GM12878 (cell line): ENCODE measurements around the gene TNFRSF14. TPM values are rescaled to one million over a fixed set of nuclear protein-coding genes. Genes with fewer than 3 reads are reported as not detected.
A peak's percentile ranks its signal among the peaks of the same experiment; 100 is the strongest.

Experiments
- ATAC-seq: fragments of 200-7000 bp; cut with Tn5 transposase; 3 replicates; pipeline ENCODE4 v1.9.1; 2020; ENCODE audit warnings: mild to moderate bottlenecking, moderate library complexity
- BruUV-seq: library from RNA; stranded (reverse); fragments of 400-500 nt; replicated peaks from 2 replicates; lab custom pipeline; 2021; lab: Mats Ljungman, UMichigan
- CTCF ChIA-PET: fragments of 300-600 bp; sonication (Branson Sonifier 250); formaldehyde crosslinking; extraction: SDS; loops from one replicate; lab custom pipeline; 2021; ENCODE audit warnings: inconsistent platforms; lab: Yijun Ruan, JAX
- POLR2A ChIA-PET: fragments of 350-600 bp; formaldehyde crosslinking; extraction: SDS; loops from one replicate; lab custom pipeline; 2021; ENCODE audit warnings: inconsistent platforms; lab: Charles Lee
- RAD21 ChIA-PET: fragments of 300-600 bp; sonication (Branson Sonifier 250); formaldehyde crosslinking; loops from one replicate; lab custom pipeline; 2023; ENCODE audit warnings: antibody characterized with exemption; ENCODE audit not compliant: unreplicated experiment; lab: Charles Lee
- SMC1A ChIA-PET: fragments of 300-600 bp; sonication (Branson Sonifier 250); formaldehyde crosslinking; loops from one replicate; lab custom pipeline; 2023; ENCODE audit not compliant: unreplicated experiment, uncharacterized antibody; lab: Charles Lee
- DNase-seq: peaks from one replicate; pipeline ENCODE4 v3.0.0-alpha.2; 2011; ENCODE audit warnings: low read depth, low spot score
- FAIRE-seq: peaks from 3 replicates; lab custom pipeline; 2011; peaks lifted over from hg19 to GRCh38; lab: Jason Lieb, UNC
- H2AFZ ChIP-seq: 2 replicates; pipeline ENCODE4 v1.6.0; 2011; ENCODE audit warnings: low read depth, low read length, control low read depth; ENCODE audit not compliant: control insufficient read depth
- H3K27ac ChIP-seq: 2 replicates; pipeline ENCODE4 v1.5.1; 2011; ENCODE audit warnings: control low read depth; ENCODE audit not compliant: control insufficient read depth, insufficient read depth
- H3K27me3 ChIP-seq, 2 experiments: replicated peaks in 1 of 2; 2 replicates each; pipeline versions ENCODE4 v1.6.0 to v1.6.1; 2011; ENCODE audit warnings: low read length in 1 of 2; ENCODE audit not compliant: control insufficient read depth in 2 of 2, insufficient read depth in 2 of 2
- H3K36me3 ChIP-seq, 2 experiments: 2 replicates each; pipeline ENCODE4 v1.5.1; 2011; ENCODE audit warnings: low read length in 1 of 2; ENCODE audit not compliant: control insufficient read depth in 2 of 2, insufficient read depth in 2 of 2
- H3K4me1 ChIP-seq: 2 replicates; pipeline ENCODE4 v1.6.1; 2011; ENCODE audit warnings: mild to moderate bottlenecking, low read length, moderate library complexity, mixed read lengths; ENCODE audit not compliant: control insufficient read depth, insufficient read depth
- H3K4me2 ChIP-seq: 2 replicates; pipeline ENCODE4 v1.6.0; 2011; ENCODE audit warnings: control low read depth; ENCODE audit not compliant: control insufficient read depth, insufficient read depth
- H3K4me3 ChIP-seq: fragments of 200-600 bp; sonication (generic); 2 replicates; pipeline ENCODE4 v1.5.1; 2016
- H3K79me2 ChIP-seq: 2 replicates; pipeline ENCODE4 v1.6.0; 2011; ENCODE audit warnings: low read length; ENCODE audit not compliant: control insufficient read depth, insufficient read depth
- H3K9ac ChIP-seq: 2 replicates; pipeline ENCODE4 v1.8.0; 2011; ENCODE audit warnings: low read length, control low read depth, mixed read lengths; ENCODE audit not compliant: control insufficient read depth, insufficient read depth
- H3K9me3 ChIP-seq: replicated peaks from 3 replicates; pipeline ENCODE4 v1.5.1; 2011; ENCODE audit warnings: mild to moderate bottlenecking, low read length; ENCODE audit not compliant: control insufficient read depth, insufficient read depth
- H4K20me1 ChIP-seq: 2 replicates; pipeline ENCODE4 v1.6.0; 2011; ENCODE audit not compliant: control insufficient read depth, insufficient read depth
- BHLHE40 ChIP-seq, 2 experiments: fragments of 450-650 bp in 1 of 2; IDR thresholded peaks; 2 replicates each; pipeline ENCODE4 v1.6.1; 2011 to 2017; ENCODE audit warnings: low read depth in 2 of 2, borderline replicate concordance in 1 of 2, improper control_type of control experiment in 1 of 2, low read length in 1 of 2, mild to moderate bottlenecking in 1 of 2
- CTCF ChIP-seq, 3 experiments: IDR thresholded peaks in 2 of 3; conservative IDR thresholded peaks in 1 of 3; 2 replicates each; pipeline ENCODE4 v1.5.1; 2011; ENCODE audit warnings: low read depth in 3 of 3, low read length in 3 of 3, mild to moderate bottlenecking in 3 of 3, control low read depth in 2 of 3, moderate library complexity in 2 of 3, inconsistent platforms in 1 of 3, mixed read lengths in 1 of 3; ENCODE audit not compliant: control insufficient read depth in 2 of 3, insufficient read depth in 1 of 3; ENCODE audit errors: extremely low read depth in 1 of 3
- ETV6 ChIP-seq, 2 experiments: fragments of 450-650 bp in 1 of 2; IDR thresholded peaks in 1 of 2; conservative IDR thresholded peaks in 1 of 2; 2 replicates each; pipeline ENCODE4 v1.6.1; 2014; ENCODE audit warnings: antibody characterized with exemption in 1 of 2, borderline replicate concordance in 1 of 2, low read depth in 1 of 2, mild to moderate bottlenecking in 1 of 2, moderate library complexity in 1 of 2
- NFIC ChIP-seq: IDR thresholded peaks from 2 replicates; pipeline ENCODE4 v1.6.1; 2012; ENCODE audit warnings: low read depth, mild to moderate bottlenecking, inconsistent platforms, low read length, moderate library complexity
- NR2C2 ChIP-seq: IDR thresholded peaks from 2 replicates; pipeline ENCODE4 v1.6.1; 2011; ENCODE audit warnings: borderline replicate concordance, low read depth; ENCODE audit not compliant: control insufficient read depth, insufficient read length
- NR2F1 ChIP-seq: fragments of 450-650 bp; conservative IDR thresholded peaks from 2 replicates; pipeline ENCODE4 v1.6.1; 2017; ENCODE audit warnings: mild to moderate bottlenecking
- WGBS: methylation state at CpG from one replicate; pipeline ENCODE4 v1.1.6; 2016; ENCODE audit warnings: low lambda C conversion rate; ENCODE audit not compliant: insufficient replicate concordance, insufficient coverage; ENCODE audit errors: missing lambda C conversion rate; 5-methylcytosine and 5-hydroxymethylcytosine counted together
- in situ Hi-C: fragments of 300-500 bp; cut with MboI; formaldehyde crosslinking; loops from 9 replicates; pipeline ENCODE4 v1.14.3; 2018; ENCODE audit warnings: mixed read lengths
- intact Hi-C: fragments of 100-400 bp; cut with micrococcal nuclease; formaldehyde crosslinking; loops from one replicate; pipeline ENCODE4 v1.14.2; 2022; ENCODE audit not compliant: unreplicated experiment
- polyA plus RNA-seq, 11 experiments: library from polyadenylated mRNA; depleted of rRNA in 4 of 11; unstranded in 6 of 11; stranded (reverse) in 5 of 11; fragments of >200 nt; fragmentation: Nextera tagmentation in 4 of 11; fragmentation: Illumina TruSeq in 1 of 11; extraction: Ambion mirVana in 4 of 11; extraction: Trizol in 1 of 11; gene quantifications; 1 replicate in 1 of 11; 2 replicates in 10 of 11; pipeline versions ENCODE4 v1.2.1 to v1.2.3, GENCODE V29; 2011 to 2016; ENCODE audit warnings: inconsistent platforms in 2 of 11, missing spikeins in 2 of 11, low read depth in 1 of 11
- total RNA-seq, 4 experiments: library from RNA; depleted of rRNA in 3 of 4; stranded (reverse); fragments of >200 nt in 3 of 4; fragmentation: Illumina TruSeq in 1 of 4; extraction: Trizol in 1 of 4; gene quantifications; 2 replicates each; pipeline versions ENCODE4 v1.2.1 to v1.2.3, GENCODE V29; 2013 to 2021

TNFRSF14 gene
- total and polyA plus RNA-seq, 10 of the 15 experiments (the other 5 are each of a cell fraction or from before 2014, with no cell fraction given), result 0.43 to 114 (median 41.5) TPM

GRCh38 chr1:2528611-2528965 is 27.6 kb upstream of the TNFRSF14 start:
- TF ChIP-seq NR2C2, result no peak
- no peak for TF ChIP-seq NFIC
- TF ChIP-seq BHLHE40 (IDR thresholded peaks at IDR 0.05; ENCODE audit: borderline replicate concordance in 1 of 2, low read depth in 2 of 2, low read length in 1 of 2), result peak in 1 of 2 experiments; percentile 53; a peak in 2 of 4 replicates
- Histone ChIP-seq H3K4me1 (peaks cover 25% of the 10 kb centered on the region), H3K79me2 (peaks cover 24% of the 10 kb centered on the region), H3K4me2 (peak overlapping the region; percentile 53), H4K20me1 (peaks cover 3% of the 10 kb centered on the region; the same call in 1 of the 2 replicates), H3K27me3 (peaks cover 6 to 19% of the 10 kb centered on the region in 2 experiments), H3K9me3 (no peaks in the 10 kb centered on the region), H3K36me3 (no peaks in the 10 kb centered on the region), H3K9ac (no peak overlapping the region), H3K4me3 (peak overlapping the region; percentile 5; the same call in 1 of the 2 replicates), H2AFZ (no peak overlapping the region), H3K27ac (no peak overlapping the region)
- ChIA-PET CTCF (interaction anchor here (1.5 kb wide), 1 partner anchor 113 kb away, joined by 5 read pairs; no protein-coding TSS in a partner anchor), SMC1A (no interaction called here), RAD21 (interaction anchor here (5.9 kb wide), 1 partner anchor 18 kb away, joined by 86 read pairs; no protein-coding TSS in a partner anchor), POLR2A (interaction anchor here (0.9 to 1.8 kb wide), 2 partner anchors 17 to 19 kb away, joined by 3 to 5 read pairs; no protein-coding TSS in a partner anchor)
- DNase-seq (no peak), ATAC-seq (no peak), FAIRE-seq (no peak)
- intact Hi-C loops (no loop called here), in situ Hi-C loops (loop anchor here (10.0 kb wide), 1 partner anchor 324 kb away; no protein-coding TSS in a partner anchor)
- no TSS peak for BruUV-seq
- 25% methylated on average over 10 of the region's 10 CpGs for WGBS

- in situ Hi-C loops, result loop anchor here (10.0 kb wide), 1 partner anchor 324 kb away; no protein-coding TSS in a partner anchor
- Histone ChIP-seq H3K27ac (no peak overlapping the region), H2AFZ (peak overlapping the region; percentile 44; the same call in 1 of the 2 replicates), H4K20me1 (peaks cover 1% of the 10 kb centered on the region; the same call in 1 of the 2 replicates), H3K4me3 (peak overlapping the region; percentile 5; the same call in 1 of the 2 replicates), H3K9ac (no peak overlapping the region)
- CTCF ChIA-PET, result interaction anchor here (1.5 kb wide), 1 partner anchor 114 kb away, joined by 5 read pairs; no protein-coding TSS in a partner anchor
- no TSS peak for BruUV-seq
- WGBS, result under 1% methylated on average over 27 of the region's 84 CpGs
- intact Hi-C loops, result no loop called here
- FAIRE-seq (no peak), DNase-seq (no peak)
- POLR2A ChIA-PET, result interaction anchor here (0.9 to 1.8 kb wide), 3 partner anchors 15 to 18 kb away, joined by 3 to 5 read pairs (median 4); no protein-coding TSS in a partner anchor
- TF ChIP-seq ETV6 (conservative IDR thresholded peaks at IDR 0.05 in 1 of 2, IDR thresholded peaks at IDR 0.05 in 1 of 2; ENCODE audit: borderline replicate concordance in 1 of 2, low read depth in 1 of 2), result no peak
- peak; percentile 65 for TF ChIP-seq NR2F1
- peak in 1 of 3 experiments; percentile 36; a peak in 2 of 6 replicates for TF ChIP-seq CTCF (IDR thresholded peaks at IDR 0.05 in 2 of 3, conservative IDR thresholded peaks at IDR 0.05 in 1 of 3; ENCODE audit: control insufficient read depth in 2 of 3, extremely low read depth in 1 of 3, insufficient read depth in 1 of 3, low read depth in 3 of 3, low read length in 3 of 3)
- TF ChIP-seq, all 136 proteins: peak for 2
- SMC1A ChIA-PET, result no interaction called here
- Histone ChIP-seq H3K27me3 (peaks cover 6 to 19% of the 10 kb centered on the region in 2 experiments), H3K79me2 (peaks cover 18% of the 10 kb centered on the region), H3K4me2 (peak overlapping the region; percentile 53), H3K36me3 (no peaks in the 10 kb centered on the region), H3K4me1 (peaks cover 24% of the 10 kb centered on the region), H3K9me3 (no peaks in the 10 kb centered on the region)
- peak; percentile 19 for ATAC-seq
- RAD21 ChIA-PET, result interaction anchor here (5.9 kb wide), 1 partner anchor 18 kb away, joined by 86 read pairs; no protein-coding TSS in a partner anchor
These were observed 27.0 kb upstream of the TNFRSF14 start for GRCh38 chr1:2528966-2529783.
